Endometrium (tissue), 2 donors: ENCODE results near the gene ID1.
"Not testable (repeated sequence)": the region's sequence is repeated elsewhere in the genome, so short reads cannot be mapped to it uniquely, and the experiment has no call there.

Experiments used
- FAIRE-seq: peaks from 2 replicates; lab custom pipeline; 2012; peaks lifted over from hg19 to GRCh38; lab: Jason Lieb, UNC
- donor health status: control.
- donor health status: control.

The ID1 gene

GRCh38 chr20:31638317-31638716, 33.2 kb downstream of the ID1 start:
- FAIRE-seq, result no peak

DNA sequence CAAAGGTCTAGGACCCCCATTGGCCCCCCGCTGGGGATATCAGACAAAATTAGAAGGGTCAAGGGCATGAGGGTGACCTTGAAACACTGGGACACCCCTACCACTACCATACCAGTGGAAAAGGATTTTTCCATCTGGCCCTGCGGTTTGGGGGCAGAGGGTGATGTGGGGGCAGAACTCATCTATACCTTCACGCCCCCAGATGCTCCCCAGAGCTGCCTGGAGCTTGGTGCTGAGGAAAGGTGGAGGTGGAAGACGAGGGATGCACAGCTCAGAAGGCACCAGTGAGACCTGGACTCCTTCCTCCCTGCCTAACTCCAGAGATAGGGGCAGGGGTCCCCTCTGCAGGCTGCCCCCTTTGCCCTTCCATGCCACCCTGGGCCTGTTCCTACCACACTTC, 33.7 kb downstream of the ID1 start:
- FAIRE-seq, result no peak

DNA sequence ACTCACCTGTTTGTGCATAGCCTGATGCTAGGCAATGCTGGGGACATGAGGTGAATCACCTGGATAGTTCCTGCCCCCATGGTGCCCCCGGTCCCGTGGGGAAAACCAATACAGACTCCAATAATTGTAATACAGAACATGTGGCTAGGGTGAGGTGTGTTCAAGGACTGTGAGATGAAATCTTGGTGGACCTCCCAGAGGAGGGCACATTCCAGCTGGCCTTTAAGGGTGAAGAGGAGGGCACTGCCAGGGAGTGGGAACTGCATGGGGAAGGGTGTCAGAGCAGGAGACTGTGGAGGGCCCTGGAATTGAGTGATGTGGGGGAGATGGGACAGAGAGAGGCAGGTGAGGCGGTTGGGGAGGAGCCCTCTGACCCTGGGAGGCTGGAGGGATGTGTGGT, 35.2 kb downstream of the ID1 start:
- FAIRE-seq, result no peak

DNA sequence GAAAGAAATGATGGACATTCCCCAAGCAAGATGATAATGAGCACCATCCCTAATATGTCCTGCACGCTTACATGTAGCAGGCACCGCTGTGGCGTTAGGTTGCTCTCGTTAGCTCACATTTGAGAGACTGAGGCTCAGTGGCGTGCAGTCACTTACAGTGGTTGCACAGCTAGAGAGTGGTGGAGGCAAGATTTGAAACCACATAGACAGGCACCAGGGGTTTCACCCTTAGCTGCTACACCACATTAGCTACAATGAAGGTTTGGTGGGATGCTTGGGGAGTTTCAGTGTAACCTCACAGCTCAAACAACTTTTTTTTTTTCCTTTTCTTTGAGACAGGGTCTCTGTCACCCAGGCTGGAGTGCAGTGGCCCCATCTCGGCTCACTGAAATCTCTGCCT, 36.3 kb downstream of the ID1 start:
- no peak for FAIRE-seq

DNA sequence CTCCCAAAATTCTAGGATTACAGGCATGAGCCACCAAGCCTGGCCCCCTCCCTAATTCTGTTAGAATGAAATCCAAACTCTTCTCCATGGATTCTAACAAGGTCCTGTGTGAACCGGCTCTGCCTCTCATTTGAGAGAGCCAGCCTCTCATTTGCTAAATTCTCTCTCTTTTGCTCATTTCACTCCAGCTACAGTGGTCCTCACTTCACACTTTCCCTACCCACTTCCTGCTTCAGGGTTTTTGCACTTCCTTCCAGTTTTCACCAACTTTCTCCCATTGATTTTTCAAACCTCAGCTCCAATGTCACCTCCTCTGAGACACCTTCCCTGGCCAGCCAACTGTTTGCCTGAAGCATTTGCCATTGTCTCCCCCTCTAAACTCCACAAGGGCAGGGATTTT, 37.7 kb downstream of the ID1 start:
- FAIRE-seq, result no peak

GRCh38 chr20:31643522-31643921, 38.4 kb downstream of the ID1 start:
- FAIRE-seq, result no peak

GRCh38 chr20:31644701-31645100, 39.6 kb downstream of the ID1 start:
- no peak for FAIRE-seq

- FAIRE-seq, result not testable (repeated sequence)
These were observed 43.0 kb downstream of the ID1 start for GRCh38 chr20:31648104-31648503.

- FAIRE-seq, result no peak
These were observed 47.9 kb downstream of the ID1 start for GRCh38 chr20:31652917-31653396.

- no peak for FAIRE-seq
These were observed 48.5 kb downstream of the ID1 start for GRCh38 chr20:31653561-31653960.

- FAIRE-seq, result no peak
These were observed 49.4 kb downstream of the ID1 start for GRCh38 chr20:31654534-31654933.
